Measurements from ENCODE around the gene MUC4. TPM values are rescaled to one million over a fixed set of nuclear protein-coding genes. Genes with fewer than 3 reads are reported as not detected.

Gene MUC4
- total RNA-seq, 1 experiment from 2014 or later = 1.5 TPM

Other genes with a start within 250 kb of the MUC4 start
- 0.12 and 0.33 TPM in 2 replicates for gene APOD, start 228.0 kb downstream of the MUC4 start, total RNA-seq (2014; rRNA removed; shearing (Covaris generic))
- gene MUC20, start 91.0 kb downstream of the MUC4 start, total RNA-seq (2014; rRNA removed; shearing (Covaris generic)) = not detected in 2 replicates
- 17.4 and 21.8 TPM in 2 replicates for gene TNK2, start 96.6 kb upstream of the MUC4 start, total RNA-seq (2014; rRNA removed; shearing (Covaris generic))

Measured in SJCRH30 (cell line).